Ramos (cell line): ENCODE data around the gene MTERF2.
"Not testable (repeated sequence)": the region's sequence is repeated elsewhere in the genome, so short reads cannot be mapped to it uniquely, and the experiment has no call there.

ENCODE experiments used
- in situ Hi-C: fragments of 300-500 bp; cut with MboI; formaldehyde crosslinking; loops from one replicate; pipeline ENCODE4 v1.14.3; 2022; ENCODE audit warnings: low sequenced_read_pairs; ENCODE audit not compliant: unreplicated experiment

Gene MTERF2

DNA sequence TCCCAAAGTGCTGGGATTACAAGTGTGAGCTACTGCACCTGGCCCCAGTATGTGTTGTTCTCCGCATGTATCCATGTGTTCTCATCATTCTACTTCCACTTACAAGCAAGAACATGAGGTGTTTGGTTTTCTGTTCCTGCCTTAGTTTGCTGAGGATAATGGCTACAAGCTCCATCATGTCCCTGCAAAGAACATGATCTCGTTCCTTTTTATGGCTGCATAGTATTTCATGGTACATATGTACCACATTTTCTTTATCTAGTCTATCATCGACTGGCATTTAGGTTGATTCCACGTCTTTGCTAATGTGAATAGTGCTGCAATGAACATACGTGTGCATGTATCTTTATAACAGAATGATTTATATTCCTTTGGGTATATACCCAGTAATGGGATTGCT lies 9.2 kb upstream of the MTERF2 start:
- in situ Hi-C loops: not testable (repeated sequence)

DNA sequence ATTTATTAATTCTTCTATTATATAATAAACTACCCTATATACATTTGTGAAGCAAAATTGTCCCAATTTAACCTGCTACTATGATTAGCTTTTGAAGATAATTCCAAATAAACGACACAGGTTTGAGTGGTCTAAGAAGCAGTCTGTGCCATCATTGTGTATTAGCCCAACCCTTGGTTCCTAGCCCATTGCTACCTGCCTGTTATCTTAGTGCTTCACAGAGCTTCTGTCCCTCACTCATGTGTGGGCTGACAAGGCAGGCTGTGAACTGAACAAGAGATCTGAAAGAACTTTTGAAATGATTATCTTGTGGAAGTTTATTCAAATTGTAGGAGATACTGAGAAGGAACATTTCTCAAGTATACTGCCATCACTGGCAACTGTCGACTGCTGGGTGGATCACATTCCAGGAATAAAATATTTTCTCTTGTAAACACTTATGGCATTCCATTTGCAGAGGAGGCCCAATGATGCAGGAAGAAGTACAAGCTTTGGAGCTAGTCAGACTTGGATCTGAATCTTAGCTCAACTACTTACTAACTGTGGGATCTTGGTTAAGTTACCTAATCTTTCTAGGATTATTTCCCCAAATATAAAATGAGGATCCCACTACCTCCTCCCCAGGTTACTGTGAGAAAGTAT lies 7.8 kb upstream of the MTERF2 start:
- in situ Hi-C loops: no loop called here

DNA sequence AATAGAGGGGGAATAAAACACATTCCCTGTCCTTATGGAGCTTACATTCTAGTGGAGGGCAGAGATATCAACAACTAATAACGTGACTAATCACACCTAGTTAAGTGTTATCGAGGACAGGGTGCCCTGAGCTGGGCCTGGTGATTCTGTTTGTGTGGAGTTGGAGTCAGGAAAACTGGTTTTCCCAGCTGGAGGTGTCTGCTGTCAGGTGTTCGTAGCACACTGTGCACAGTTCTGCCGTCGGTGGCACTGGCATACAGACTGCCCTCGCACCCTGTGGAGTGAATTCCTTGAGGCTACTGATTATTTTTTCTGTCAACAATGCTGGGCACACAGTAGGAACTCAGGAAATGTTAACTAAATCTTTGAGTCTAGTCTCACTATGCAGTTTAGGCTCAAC lies 900 bp upstream of the MTERF2 start:
- in situ Hi-C loops: no loop called here

DNA sequence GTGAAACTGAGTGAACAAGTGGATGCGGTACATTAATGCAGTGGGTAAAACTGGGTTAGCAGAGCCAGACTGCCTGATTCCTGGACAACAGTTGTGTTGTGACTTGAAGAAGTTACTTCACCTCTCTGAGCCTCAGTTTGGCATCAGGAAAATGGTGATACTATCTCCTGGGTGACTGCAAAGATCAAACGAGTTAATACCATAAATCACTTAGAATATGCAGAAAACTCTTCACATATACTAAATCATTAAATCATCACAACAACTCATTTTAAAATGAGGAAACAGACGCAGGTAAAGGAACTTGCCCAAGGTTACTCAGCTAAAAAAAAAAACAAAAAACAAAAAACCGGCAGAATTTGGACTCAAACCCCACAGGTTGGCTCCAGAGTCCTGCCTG lies 811 bp downstream of the MTERF2 start:
- in situ Hi-C loops: no loop called here

DNA sequence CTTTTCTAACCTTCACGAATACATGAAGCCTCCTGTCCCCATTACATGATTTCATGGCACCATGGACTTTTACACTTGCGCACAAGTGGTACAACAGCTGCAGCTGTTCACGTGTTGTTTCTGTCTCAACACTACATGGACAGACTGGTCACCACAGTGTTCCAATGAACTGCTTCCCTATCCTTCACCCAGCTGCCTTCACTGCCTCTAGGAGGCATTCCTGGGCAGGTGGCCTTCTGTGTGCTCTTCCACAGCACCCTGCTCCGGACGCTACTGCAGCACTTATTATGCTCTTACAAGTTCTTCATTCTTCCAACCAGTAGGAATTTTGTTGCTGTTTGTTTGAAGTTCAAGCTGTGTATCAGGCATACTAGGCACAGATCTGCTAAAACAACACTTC lies 1.5 kb downstream of the MTERF2 start:
- in situ Hi-C loops: no loop called here

DNA sequence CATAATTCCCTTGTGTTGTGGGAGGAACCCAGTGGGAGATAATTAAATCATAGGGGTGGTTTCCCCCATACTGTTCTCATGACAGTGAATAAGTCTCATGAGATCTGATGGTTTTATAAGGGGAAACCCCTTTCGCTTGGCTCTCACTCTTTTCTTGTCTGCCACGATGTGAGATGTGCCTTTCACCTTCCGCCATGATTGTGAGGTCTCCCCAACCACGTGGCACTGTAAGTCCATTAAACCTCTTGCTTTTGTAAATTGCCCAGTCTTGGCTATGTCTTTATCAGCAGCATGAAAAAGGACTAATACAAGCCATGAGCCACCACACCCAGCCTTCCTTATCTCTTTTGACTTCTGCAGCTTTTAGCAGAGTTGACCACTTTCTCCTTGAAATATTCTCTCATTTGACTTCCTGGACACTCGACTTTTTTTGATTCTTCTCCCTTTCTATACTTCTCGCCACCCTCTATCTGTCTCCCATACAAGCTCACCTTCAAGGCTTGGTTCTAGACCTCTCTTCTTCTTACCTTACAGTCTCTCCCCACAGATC lies 2.3 kb downstream of the MTERF2 start:
- in situ Hi-C loops: no loop called here

DNA sequence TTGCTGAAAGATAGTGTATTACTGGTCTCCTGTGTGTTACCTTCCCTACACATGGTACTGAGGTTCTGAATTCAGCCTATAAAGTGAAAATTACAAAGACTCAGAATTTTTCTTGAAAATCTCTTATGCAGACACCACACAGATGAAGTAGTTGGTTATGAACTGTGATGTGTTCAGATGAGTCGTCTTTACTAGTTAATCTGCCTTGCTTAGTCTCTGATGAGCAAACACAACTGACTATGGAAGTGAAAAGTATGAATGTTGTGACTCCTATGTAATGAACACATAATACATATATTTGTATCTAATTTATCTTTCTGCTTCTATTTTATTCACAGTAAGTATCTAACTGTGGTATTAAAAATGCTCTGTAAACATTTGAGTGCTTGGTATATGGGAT lies 4.7 kb downstream of the MTERF2 start:
- in situ Hi-C loops: no loop called here

DNA sequence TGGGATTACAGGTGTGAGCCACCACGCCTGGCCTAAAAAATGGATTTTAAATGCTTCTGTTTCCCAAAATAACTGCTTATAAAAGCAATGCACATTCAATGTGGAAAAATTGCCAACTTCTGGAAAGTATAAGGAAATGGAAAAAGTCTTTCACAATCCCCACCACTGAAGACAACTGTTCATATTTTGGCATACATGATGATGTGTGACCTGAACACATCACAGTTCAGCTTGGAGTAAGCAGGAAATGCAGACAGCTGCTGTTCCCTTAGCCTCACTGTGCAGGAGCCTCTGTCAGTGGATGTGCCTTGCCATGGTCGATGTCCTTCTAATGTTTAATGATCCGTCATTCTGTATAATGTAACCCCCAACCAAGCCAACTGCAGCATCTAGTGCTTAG lies 5.2 kb downstream of the MTERF2 start:
- in situ Hi-C loops: no loop called here

DNA sequence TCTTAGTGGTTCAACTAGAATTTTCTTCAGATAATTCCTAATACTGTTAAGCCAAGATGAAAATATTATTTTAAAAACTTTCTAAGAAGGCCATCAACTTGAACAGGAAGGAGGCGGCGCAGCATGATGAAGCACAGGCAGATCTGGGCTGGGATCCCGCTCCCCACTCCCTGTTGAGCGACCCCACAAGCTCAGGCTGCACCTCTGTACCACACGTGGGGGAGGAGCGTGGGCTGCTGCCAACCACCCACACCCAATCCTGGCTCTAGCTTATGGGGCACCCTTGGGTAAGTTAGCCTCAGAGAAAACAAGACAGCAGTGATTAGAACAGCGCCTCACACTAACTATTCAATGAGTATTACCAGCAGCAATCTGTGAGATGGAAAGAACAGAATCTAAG lies 6.0 kb downstream of the MTERF2 start:
- in situ Hi-C loops: no loop called here

DNA sequence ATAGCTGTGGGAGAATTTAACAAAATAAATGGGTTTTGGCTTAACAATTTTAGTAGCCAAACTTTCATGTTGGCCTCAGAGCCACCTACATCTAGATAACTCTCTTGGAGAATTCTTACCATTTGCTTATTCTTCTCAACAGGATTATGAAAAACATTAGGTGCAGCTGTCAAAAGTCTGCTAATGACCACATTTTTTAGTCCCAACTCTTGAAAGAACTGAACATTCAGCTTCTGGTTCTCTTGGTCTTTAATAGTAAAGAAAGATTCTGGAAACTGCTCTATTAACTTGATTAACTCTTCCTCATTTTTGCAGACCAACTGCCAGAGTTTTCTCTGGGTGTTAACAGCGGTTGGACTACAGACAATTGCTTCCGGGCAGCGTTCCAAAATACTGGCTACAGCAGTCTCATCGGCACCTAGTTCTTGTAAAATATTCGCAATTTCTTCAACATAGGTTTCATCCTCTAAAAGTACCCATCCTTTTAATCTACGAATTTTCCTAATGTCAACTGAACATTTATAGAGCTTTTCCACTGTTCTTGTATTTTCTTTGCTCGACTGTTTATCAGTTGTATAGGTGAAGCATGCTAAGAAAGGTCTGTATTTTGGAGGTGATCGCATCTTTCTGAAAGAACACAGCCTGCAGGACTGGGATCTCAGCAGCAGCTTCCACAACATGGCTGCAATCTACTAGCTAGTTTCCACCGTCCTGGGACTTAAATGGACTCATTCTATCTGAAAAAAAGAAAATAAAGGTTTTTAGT lies 8.7 kb downstream of the MTERF2 start:
- in situ Hi-C loops: no loop called here

DNA sequence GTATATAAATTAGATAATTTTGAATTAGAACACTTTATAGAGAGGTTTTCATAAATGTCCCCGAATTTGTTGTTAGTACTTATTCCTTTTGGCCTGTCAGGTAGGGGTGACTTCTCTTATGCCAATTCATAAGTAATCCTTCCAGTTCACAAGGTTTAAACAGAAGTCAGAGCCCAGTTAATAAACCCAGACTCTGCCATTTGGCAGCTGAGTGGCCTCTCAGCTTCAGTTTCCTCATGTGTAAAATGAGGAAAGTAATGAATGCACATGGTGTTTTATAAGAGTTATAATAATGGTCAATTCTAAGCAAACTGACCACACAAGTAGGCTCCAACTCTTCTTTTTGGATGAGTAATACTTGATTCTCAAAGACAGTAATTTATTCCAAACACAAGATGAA lies 10.3 kb downstream of the MTERF2 start:
- in situ Hi-C loops: no loop called here

DNA sequence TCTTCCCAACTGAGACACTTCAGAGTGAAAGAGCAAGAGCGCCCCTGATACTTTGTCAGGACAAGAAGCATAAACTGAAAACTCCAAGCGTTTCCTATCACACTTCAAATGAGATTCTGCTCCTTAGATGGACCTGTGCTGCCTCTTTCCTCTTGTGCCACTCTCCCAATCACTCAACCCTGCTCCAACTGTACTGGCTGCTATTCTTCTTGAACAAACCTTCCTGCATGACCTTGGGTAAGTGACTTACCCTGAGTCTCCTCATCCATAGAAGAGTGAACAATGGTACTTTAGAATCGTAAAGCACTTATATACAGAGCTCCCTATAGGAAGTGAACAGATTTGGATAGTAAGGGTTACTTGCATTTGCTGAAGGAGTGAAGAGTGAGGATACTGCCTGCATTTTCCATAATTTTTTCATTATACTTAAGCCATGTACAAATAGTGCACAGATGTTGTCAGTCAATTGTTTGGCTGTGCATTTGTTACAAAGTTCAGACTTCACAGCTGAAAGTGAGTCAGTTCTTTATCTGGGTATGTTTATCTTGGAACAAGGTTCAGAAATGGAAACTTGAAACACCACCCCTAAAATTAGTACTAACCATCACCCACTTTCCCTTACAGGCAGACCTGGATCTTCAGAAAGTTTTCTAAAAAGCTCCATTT lies 10.8 kb downstream of the MTERF2 start:
- in situ Hi-C loops: no loop called here

DNA sequence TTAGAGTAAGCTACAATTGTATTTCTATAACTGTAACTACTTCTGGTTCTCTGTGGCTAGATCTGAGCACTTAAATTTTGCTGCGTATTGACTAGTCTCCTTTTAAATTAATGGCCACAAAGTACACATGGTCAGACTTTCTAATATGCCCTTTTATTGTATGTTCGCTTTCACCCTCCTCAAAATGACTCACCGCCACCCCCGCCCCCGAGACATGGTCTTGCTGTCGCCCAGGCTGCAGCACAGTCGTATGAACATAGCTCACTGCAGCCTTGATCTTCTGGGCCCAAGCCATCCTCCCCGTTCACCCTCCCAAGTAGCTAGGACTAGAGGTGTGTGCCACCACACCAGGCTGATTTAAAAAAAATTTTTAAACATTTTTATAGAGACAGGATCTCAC lies 11.8 kb downstream of the MTERF2 start:
- in situ Hi-C loops: no loop called here

DNA sequence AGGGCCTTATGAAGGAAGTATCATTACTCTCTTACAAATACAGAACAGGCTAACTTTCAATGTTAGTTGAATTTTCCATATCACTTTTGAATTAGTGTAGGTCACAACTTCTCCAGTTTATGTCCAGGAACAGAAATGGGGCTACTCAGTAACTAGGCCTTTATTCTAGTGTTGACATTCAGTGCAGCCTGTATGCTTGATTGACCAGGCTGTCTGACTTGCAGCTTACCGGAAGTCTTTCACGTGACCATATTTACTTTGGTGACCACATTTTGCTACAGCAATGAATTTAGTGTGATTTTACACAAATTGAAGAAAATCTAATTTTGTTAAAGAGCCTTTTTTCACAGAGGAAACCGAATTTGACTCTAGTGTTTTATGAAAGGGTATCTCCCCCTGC lies 12.4 kb downstream of the MTERF2 start:
- in situ Hi-C loops: loop anchor here (25.0 kb wide), 1 partner anchor 1663 kb away; the partner anchor contains the start of gene SELPLG

DNA sequence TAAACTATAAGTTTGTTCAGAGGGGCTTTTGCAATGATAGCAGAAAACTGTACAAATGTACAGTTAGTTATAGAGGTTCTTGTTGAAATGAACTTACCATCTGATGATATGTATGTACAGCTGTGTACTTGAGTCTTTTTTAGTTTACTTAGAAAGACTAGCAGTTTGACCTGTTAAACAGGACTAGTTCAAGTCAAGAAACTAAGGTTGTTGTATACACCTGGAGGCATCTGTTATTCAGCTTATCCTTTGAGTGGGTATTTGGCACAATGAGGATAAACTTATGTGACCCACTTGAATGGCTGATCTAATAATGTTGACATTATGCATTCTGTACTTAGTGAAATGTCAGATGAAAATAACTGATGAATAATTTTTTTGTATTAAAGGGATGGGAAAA lies 13.4 kb downstream of the MTERF2 start:
- in situ Hi-C loops: loop anchor here (25.0 kb wide), 1 partner anchor 1664 kb away; the partner anchor contains the start of gene SELPLG

DNA sequence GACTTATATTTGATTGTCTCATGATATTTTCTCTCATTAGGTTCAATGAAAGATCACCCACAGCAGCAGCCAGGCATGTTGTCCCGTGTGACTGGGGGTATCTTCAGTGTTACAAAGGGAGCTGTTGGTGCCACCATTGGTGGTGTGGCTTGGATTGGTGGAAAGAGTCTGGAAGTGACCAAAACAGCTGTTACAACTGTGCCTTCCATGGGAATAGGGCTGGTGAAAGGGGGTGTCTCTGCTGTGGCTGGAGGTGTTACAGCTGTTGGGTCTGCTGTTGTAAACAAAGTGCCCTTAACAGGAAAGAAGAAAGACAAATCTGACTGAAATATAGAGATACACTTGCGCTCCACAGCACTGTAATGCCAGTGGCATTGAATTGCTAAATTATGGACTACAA lies 15.9 kb downstream of the MTERF2 start:
- in situ Hi-C loops: loop anchor here (25.0 kb wide), 1 partner anchor 1666 kb away; the partner anchor contains the start of gene SELPLG

DNA sequence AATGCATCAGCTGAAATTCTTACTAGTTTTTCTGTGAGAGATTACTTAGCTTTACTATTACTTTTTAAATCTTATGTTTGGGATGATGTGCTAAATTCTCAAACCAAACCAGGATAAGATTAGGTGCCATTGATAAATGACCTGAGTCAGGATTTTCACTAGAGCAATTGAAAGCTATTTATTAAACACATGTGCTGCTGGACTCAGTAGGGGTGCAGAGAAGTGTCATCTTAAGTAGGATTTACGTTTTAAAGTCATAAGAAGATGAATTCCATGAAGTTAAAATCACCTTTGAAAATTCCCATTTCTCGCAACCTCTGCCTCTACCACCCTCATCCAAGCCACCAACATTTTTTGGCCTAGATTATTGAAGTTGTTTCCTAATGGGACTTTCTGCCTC lies 22.4 kb downstream of the MTERF2 start:
- in situ Hi-C loops: loop anchor here (25.0 kb wide), 1 partner anchor 1673 kb away; the partner anchor contains the start of gene SELPLG

DNA sequence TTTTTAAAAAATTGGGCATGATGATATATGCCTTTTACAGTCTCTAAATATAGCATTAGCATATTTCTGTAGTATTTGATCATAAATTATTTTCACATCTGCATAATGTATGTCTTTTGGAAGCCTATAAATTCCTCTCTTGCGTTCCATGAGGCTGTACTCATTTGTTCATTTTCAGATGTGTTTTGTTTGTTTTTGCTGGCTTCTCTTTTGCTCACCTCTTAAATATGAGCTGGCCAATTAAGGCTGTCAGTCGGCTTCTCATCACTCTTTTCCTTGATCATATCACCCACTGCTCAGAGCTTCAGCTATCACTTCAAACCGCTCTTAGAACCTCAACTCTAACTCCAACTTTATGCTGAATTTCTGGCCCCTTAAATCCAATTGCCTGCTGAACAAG lies 24.7 kb downstream of the MTERF2 start:
- in situ Hi-C loops: loop anchor here (25.0 kb wide), 1 partner anchor 1675 kb away; the partner anchor contains the start of gene SELPLG

DNA sequence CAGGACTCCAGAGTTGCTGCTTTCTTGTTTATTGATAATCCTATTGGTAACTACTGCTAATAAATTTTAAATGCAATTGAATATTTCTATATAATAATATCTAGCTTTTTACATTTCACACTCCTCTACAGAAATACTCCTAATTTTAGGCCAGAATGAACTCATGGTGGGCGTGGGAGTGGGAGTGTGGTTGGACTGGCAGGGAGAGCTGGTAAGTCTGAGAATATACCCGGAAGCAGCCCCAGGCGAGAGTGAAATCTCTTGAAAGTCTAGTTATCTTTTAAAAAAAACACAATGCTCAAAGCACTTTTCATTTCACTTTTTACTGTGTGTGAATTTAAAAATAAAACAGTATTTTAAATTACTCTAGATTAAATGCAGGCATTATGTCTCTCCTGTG lies 26.5 kb downstream of the MTERF2 start:
- in situ Hi-C loops: loop anchor here (25.0 kb wide), 1 partner anchor 1677 kb away; the partner anchor contains the start of gene SELPLG

DNA sequence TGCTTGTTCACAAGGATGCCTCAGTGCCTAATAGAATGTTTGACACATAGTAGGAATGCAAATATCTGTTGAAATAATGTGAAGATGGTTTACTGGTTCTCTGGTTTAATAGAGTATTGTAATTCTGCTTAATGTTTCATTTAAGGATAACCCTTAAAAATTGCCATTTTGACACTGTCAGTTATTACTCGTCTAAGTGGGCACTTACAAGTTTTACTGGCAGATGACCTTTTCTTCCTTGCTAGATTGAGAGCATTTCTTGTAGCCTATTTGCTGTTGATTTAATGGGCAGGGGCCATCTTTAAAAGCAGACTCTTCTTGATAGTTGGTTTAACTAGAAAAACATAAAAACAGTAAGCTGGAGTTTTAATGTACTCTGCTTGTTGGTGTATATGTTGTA lies 29.4 kb downstream of the MTERF2 start:
- in situ Hi-C loops: loop anchor here (25.0 kb wide), 1 partner anchor 1680 kb away; the partner anchor contains the start of gene SELPLG
